ENCODE results near the gene TEP1.
"Not testable (repeated sequence)": the region's sequence is repeated elsewhere in the genome, so short reads cannot be mapped to it uniquely, and the experiment has no call there.

TEP1 gene

GRCh38 chr14:20386276-20386855 is 26.9 kb downstream of the TEP1 start:
- DNase-seq: no peak

GRCh38 chr14:20384886-20385285 is 28.4 kb downstream of the TEP1 start:
- DNase-seq: no peak

- no peak for DNase-seq
Measured at GRCh38 chr14:20384321-20384720, 29.0 kb downstream of the TEP1 start.

GRCh38 chr14:20383636-20384035 is 29.7 kb downstream of the TEP1 start:
- DNase-seq: no peak

- no peak for DNase-seq
Measured at GRCh38 chr14:20383032-20383431, 30.3 kb downstream of the TEP1 start.

- DNase-seq: no peak
Measured at GRCh38 chr14:20382526-20382925, 30.8 kb downstream of the TEP1 start.

- no peak for DNase-seq
Measured at GRCh38 chr14:20381341-20381740, 32.0 kb downstream of the TEP1 start.

- DNase-seq: no peak
Measured at GRCh38 chr14:20380681-20381080, 32.6 kb downstream of the TEP1 start.

GRCh38 chr14:20379743-20380142 is 33.6 kb downstream of the TEP1 start:
- DNase-seq: no peak

GRCh38 chr14:20377171-20377570 is 36.1 kb downstream of the TEP1 start:
- no peak for DNase-seq

- no peak for DNase-seq
Measured at GRCh38 chr14:20376071-20376588, 37.2 kb downstream of the TEP1 start.

- no peak for DNase-seq
Measured at GRCh38 chr14:20375471-20375870, 37.8 kb downstream of the TEP1 start.

GRCh38 chr14:20372796-20373195 is 40.5 kb downstream of the TEP1 start:
- DNase-seq: no peak

GRCh38 chr14:20365928-20366327 is 47.4 kb downstream of the TEP1 start:
- DNase-seq: no peak

- not testable (repeated sequence) for DNase-seq
Measured at GRCh38 chr14:20358474-20358873, 54.8 kb downstream of the TEP1 start.

- DNase-seq: no peak
Measured at GRCh38 chr14:20356422-20356821, 56.9 kb downstream of the TEP1 start.

- no peak for DNase-seq
Measured at GRCh38 chr14:20350860-20351259, 62.4 kb downstream of the TEP1 start.

- DNase-seq: no peak
Measured at GRCh38 chr14:20350282-20350681, 63.0 kb downstream of the TEP1 start.

- DNase-seq: no peak
Measured at GRCh38 chr14:20347747-20348146, 65.6 kb downstream of the TEP1 start.

GRCh38 chr14:20346713-20347112 is 66.6 kb downstream of the TEP1 start:
- DNase-seq: no peak

- DNase-seq: no peak
Measured at GRCh38 chr14:20345366-20345765, 67.9 kb downstream of the TEP1 start.

GRCh38 chr14:20343862-20344220 is 69.5 kb downstream of the TEP1 start:
- DNase-seq: peak; percentile 53

GRCh38 chr14:20343092-20343861 is 70.0 kb downstream of the TEP1 start, which contains the start of gene PARP2:
Gene PARP2 (plus strand): TSS chr14:20343635. CDS start chr14:20343642, 7 bp downstream.
- peak; percentile 100 for DNase-seq

GRCh38 chr14:20341646-20342045 is 71.7 kb downstream of the TEP1 start:
- DNase-seq: peak; percentile 10

Measured in NCI-H1105 treated with DMSO at 0.1 percent for 48 hours (cell line).